ENCODE measurements around the gene RAB9B.

- TF ChIP-seq CTCF (IDR thresholded peaks at IDR 0.05), result no peak
- TF ChIP-seq POLR2A (IDR thresholded peaks at IDR 0.05), result no peak
Observed at GRCh38 chrX:103781062-103781402, 51.0 kb downstream of the RAB9B start.

All from testis (tissue), 2 donors.